Panc1 (cell line): Measurements from ENCODE around the gene FILIP1L. TPM values are rescaled to one million over a fixed set of nuclear protein-coding genes. Genes with fewer than 3 reads are reported as not detected.

ENCODE experiments used
- ATAC-seq: fragments of 200-7000 bp; cut with Tn5 transposase; 2 replicates; pipeline ENCODE4 v1.9.1; 2020; ENCODE audit warnings: mild to moderate bottlenecking, moderate library complexity
- BruUV-seq: library from RNA; stranded (reverse); fragments of 400-500 nt; replicated peaks from 2 replicates; lab custom pipeline; 2021; lab: Mats Ljungman, UMichigan
- CTCF ChIA-PET: fragments of 300-600 bp; sonication (Branson Sonifier 250); formaldehyde crosslinking; loops from one replicate; lab custom pipeline; 2022; ENCODE audit warnings: antibody characterized with exemption; lab: Charles Lee
- POLR2A ChIA-PET: fragments of 300-600 bp; sonication (Branson Sonifier 250); formaldehyde crosslinking; loops from one replicate; lab custom pipeline; 2022; ENCODE audit warnings: antibody characterized with exemption; lab: Charles Lee
- DNase-seq: peaks from one replicate; pipeline ENCODE4 v3.0.0-alpha.2; 2010; ENCODE audit warnings: low read depth, low spot score
- H3K27ac ChIP-seq: 2 replicates; pipeline ENCODE4 v1.5.1; 2011; ENCODE audit warnings: mild to moderate bottlenecking, low read length, inconsistent platforms
- H3K27me3 ChIP-seq: fragments of 200-500 bp; sonication (Bioruptor generic); 2 replicates; pipeline ENCODE4 v1.6.0; 2014; ENCODE audit warnings: low read length, inconsistent platforms; ENCODE audit not compliant: control insufficient read depth, insufficient read depth
- H3K36me3 ChIP-seq: fragments of 200-500 bp; sonication (Bioruptor generic); 2 replicates; pipeline ENCODE4 v1.5.1; 2014; ENCODE audit warnings: inconsistent platforms, mild to moderate bottlenecking, low read length, moderate library complexity; ENCODE audit not compliant: control insufficient read depth, insufficient read depth
- H3K4me1 ChIP-seq: 2 replicates; pipeline ENCODE4 v1.5.1; 2011; ENCODE audit warnings: inconsistent platforms, mild to moderate bottlenecking, low read length, moderate library complexity; ENCODE audit not compliant: control insufficient read depth, insufficient read depth
- H3K4me3 ChIP-seq, 2 experiments: 2 replicates each; pipeline ENCODE4 v1.5.1; 2011 to 2012; ENCODE audit warnings: low read depth in 2 of 2, low read length in 2 of 2, mild to moderate bottlenecking in 2 of 2, inconsistent platforms in 1 of 2, moderate library complexity in 1 of 2
- H3K9me3 ChIP-seq: fragments of 200-500 bp; sonication (Bioruptor generic); 2 replicates; pipeline ENCODE4 v1.5.1; 2014; ENCODE audit warnings: low read depth, mild to moderate bottlenecking, inconsistent platforms, low read length, moderate library complexity; ENCODE audit not compliant: control insufficient read depth, insufficient read depth
- POLR2AphosphoS5 ChIP-seq: IDR thresholded peaks from 2 replicates; pipeline ENCODE4 v1.6.1; 2012; ENCODE audit warnings: mild to moderate bottlenecking, low read depth, low read length, moderate library complexity
- SIN3A ChIP-seq: IDR thresholded peaks from 2 replicates; pipeline ENCODE4 v1.6.1; 2012; ENCODE audit warnings: low read depth, mild to moderate bottlenecking, low read length, moderate library complexity, borderline replicate concordance; ENCODE audit not compliant: insufficient read depth
- TCF7L2 ChIP-seq: IDR thresholded peaks from 2 replicates; pipeline ENCODE4 v1.6.1; 2011; ENCODE audit warnings: mild to moderate bottlenecking, low read depth, low read length, inconsistent platforms
- in situ Hi-C: cut with HindIII; loops from 2 replicates; pipeline ENCODE4 v1.10.0; 2016; ENCODE audit warnings: low sequenced_read_pairs, low pct_unique_long_range_greater_than_20kb
- intact Hi-C: fragments of 100-400 bp; cut with micrococcal nuclease; formaldehyde crosslinking; loops from one replicate; pipeline ENCODE4 v1.10.0; 2022; ENCODE audit not compliant: unreplicated experiment
- total RNA-seq: library from RNA; stranded (reverse); gene quantifications from one replicate; pipeline ENCODE4 v1.2.1, GENCODE V29; 2021; ENCODE audit not compliant: unreplicated experiment
- TF ChIP-seq, protein P1 (sequence below), 2 experiments: IDR thresholded peaks; 2 replicates each; pipeline ENCODE4 v1.6.1; 2011 to 2012; ENCODE audit warnings: low read depth in 2 of 2, control low read depth in 1 of 2, low read length in 1 of 2, mild to moderate bottlenecking in 1 of 2, moderate library complexity in 1 of 2; ENCODE audit not compliant: insufficient read depth in 1 of 2
- TF ChIP-seq, protein P2 (sequence below): fragments of 450-650 bp; IDR thresholded peaks from 2 replicates; pipeline ENCODE4 v1.5.1; 2017; ENCODE audit warnings: mild to moderate bottlenecking

Gene FILIP1L
- total RNA-seq, 1 experiment from 2014 or later = 3.2 TPM

DNA sequence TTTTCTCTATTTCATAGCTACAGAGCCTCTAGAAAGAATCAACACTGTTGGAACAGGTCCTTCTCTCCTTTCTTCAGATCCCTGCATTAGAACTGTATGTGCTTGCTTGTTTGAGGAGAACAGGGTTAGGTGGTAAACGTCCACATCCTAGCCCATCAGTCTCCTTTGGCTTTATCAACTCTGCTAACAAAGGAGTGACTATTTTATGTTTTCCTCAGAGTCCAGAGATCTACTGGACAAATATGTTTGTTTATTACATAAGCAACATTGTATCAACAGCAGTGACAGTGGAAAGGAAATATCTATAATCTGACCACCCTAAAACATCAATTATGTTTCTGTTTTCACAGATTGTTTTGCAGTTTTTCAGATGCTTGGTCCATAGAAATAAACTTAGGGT lies 257.0 kb downstream of the FILIP1L start:
- intact Hi-C loops = no loop called here
- H3K27ac ChIP-seq = no peak overlapping the region
- H3K36me3 ChIP-seq = no peaks in the 10 kb centered on the region
- TF ChIP-seq POLR2AphosphoS5 (no peak), SIN3A (no peak), TCF7L2 (no peak)
- TF ChIP-seq, protein P1, sequence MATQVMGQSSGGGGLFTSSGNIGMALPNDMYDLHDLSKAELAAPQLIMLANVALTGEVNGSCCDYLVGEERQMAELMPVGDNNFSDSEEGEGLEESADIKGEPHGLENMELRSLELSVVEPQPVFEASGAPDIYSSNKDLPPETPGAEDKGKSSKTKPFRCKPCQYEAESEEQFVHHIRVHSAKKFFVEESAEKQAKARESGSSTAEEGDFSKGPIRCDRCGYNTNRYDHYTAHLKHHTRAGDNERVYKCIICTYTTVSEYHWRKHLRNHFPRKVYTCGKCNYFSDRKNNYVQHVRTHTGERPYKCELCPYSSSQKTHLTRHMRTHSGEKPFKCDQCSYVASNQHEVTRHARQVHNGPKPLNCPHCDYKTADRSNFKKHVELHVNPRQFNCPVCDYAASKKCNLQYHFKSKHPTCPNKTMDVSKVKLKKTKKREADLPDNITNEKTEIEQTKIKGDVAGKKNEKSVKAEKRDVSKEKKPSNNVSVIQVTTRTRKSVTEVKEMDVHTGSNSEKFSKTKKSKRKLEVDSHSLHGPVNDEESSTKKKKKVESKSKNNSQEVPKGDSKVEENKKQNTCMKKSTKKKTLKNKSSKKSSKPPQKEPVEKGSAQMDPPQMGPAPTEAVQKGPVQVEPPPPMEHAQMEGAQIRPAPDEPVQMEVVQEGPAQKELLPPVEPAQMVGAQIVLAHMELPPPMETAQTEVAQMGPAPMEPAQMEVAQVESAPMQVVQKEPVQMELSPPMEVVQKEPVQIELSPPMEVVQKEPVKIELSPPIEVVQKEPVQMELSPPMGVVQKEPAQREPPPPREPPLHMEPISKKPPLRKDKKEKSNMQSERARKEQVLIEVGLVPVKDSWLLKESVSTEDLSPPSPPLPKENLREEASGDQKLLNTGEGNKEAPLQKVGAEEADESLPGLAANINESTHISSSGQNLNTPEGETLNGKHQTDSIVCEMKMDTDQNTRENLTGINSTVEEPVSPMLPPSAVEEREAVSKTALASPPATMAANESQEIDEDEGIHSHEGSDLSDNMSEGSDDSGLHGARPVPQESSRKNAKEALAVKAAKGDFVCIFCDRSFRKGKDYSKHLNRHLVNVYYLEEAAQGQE (IDR thresholded peaks at IDR 0.05; ENCODE audit: insufficient read depth in 1 of 2, low read depth in 2 of 2, low read length in 1 of 2) = no peak
- TF ChIP-seq, protein P2, sequence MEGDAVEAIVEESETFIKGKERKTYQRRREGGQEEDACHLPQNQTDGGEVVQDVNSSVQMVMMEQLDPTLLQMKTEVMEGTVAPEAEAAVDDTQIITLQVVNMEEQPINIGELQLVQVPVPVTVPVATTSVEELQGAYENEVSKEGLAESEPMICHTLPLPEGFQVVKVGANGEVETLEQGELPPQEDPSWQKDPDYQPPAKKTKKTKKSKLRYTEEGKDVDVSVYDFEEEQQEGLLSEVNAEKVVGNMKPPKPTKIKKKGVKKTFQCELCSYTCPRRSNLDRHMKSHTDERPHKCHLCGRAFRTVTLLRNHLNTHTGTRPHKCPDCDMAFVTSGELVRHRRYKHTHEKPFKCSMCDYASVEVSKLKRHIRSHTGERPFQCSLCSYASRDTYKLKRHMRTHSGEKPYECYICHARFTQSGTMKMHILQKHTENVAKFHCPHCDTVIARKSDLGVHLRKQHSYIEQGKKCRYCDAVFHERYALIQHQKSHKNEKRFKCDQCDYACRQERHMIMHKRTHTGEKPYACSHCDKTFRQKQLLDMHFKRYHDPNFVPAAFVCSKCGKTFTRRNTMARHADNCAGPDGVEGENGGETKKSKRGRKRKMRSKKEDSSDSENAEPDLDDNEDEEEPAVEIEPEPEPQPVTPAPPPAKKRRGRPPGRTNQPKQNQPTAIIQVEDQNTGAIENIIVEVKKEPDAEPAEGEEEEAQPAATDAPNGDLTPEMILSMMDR = no peak
- no peaks in the 10 kb centered on the region for H3K9me3 ChIP-seq
- H3K4me3 ChIP-seq = no peak overlapping the region
- H3K27me3 ChIP-seq = no peaks in the 10 kb centered on the region
- POLR2A ChIA-PET = no interaction called here
- no peaks in the 10 kb centered on the region for H3K4me1 ChIP-seq
- no peak for DNase-seq
- CTCF ChIA-PET = no interaction called here
- ATAC-seq = no peak
- no TSS peak for BruUV-seq
- in situ Hi-C loops = no loop called here

DNA sequence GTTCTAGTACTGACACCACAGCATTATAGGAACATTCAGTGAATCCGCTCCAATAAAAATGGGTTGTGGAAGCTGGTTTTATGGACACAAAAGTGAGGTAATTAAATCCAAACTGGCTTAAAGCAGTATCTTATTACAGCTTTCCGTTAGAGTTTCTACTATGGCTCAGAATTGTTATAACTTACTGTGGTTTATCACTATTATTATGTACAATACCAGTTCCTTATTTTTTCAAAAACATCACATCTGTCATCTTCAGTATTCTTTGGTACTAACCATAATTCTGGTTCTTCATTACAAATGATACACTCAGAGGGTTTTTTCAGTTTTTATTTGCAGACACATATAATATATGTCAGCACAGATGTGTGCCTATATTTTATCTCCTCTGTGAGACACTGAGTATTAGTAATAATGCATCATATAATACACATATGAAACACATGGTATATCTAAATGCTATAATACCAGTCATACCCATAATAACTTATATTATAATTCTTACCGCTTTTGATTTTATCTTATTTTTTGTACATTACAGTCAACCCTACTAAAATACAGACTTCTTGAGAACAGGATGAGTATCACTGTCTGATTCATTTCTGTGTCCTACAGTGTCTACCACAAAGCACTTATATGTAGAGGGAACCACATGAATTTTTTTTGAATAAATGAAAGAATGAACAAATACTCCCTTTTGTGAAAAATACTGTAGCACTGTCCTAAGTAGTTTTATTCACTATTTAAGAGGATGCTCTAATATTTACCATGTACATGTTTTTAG lies 257.7 kb downstream of the FILIP1L start:
- Histone ChIP-seq H3K9me3 (no peaks in the 10 kb centered on the region), H3K4me1 (no peaks in the 10 kb centered on the region), H3K4me3 (no peak overlapping the region), H3K36me3 (no peaks in the 10 kb centered on the region), H3K27ac (no peak overlapping the region), H3K27me3 (no peaks in the 10 kb centered on the region)
- DNase-seq (no peak), ATAC-seq (no peak)
- BruUV-seq = no TSS peak
- ChIA-PET CTCF (no interaction called here), POLR2A (interaction anchor here (0.7 kb wide), 1 partner anchor 28 kb away, joined by 3 read pairs; no protein-coding TSS in a partner anchor)
- intact Hi-C loops = no loop called here
- in situ Hi-C loops = no loop called here
- no peak for TF ChIP-seq SIN3A
- no peak for TF ChIP-seq POLR2AphosphoS5
- no peak for TF ChIP-seq TCF7L2
- TF ChIP-seq, protein P1 (IDR thresholded peaks at IDR 0.05; ENCODE audit: insufficient read depth in 1 of 2, low read depth in 2 of 2, low read length in 1 of 2) = no peak
- TF ChIP-seq, protein P2 = no peak
